IMR-90 (cell line): ENCODE results near the gene ABHD5. TPM values are rescaled to one million over a fixed set of nuclear protein-coding genes. Genes with fewer than 3 reads are reported as not detected.

ENCODE experiments used
- ATAC-seq: fragments of 200-7000 bp; cut with Tn5 transposase; 2 replicates; pipeline ENCODE4 v1.9.1; 2020; ENCODE audit warnings: low read depth, mild to moderate bottlenecking, moderate library complexity
- BruUV-seq: library from RNA; stranded (reverse); fragments of 400-500 nt; replicated peaks from 2 replicates; lab custom pipeline; 2021; lab: Mats Ljungman, UMichigan
- CTCF ChIA-PET: fragments of 300-600 bp; formaldehyde crosslinking; extraction: SDS; loops from one replicate; lab custom pipeline; 2021; ENCODE audit warnings: antibody characterized with exemption; lab: Yijun Ruan, JAX
- POLR2A ChIA-PET: fragments of 300-600 bp; sonication (Branson Sonifier 250); formaldehyde crosslinking; loops from one replicate; lab custom pipeline; 2022; ENCODE audit warnings: antibody characterized with exemption; ENCODE audit not compliant: unreplicated experiment; lab: Charles Lee
- DNase-seq: peaks from one replicate; pipeline ENCODE4 v3.0.0; 2013
- H2AFZ ChIP-seq: replicated peaks from 2 replicates; pipeline ENCODE3; 2013; ENCODE audit warnings: low read length, mild to moderate bottlenecking; ENCODE audit not compliant: poor library complexity
- H2AK5ac ChIP-seq: 2 replicates; pipeline ENCODE4 v1.6.1; 2013; ENCODE audit warnings: low read depth, low read length, inconsistent platforms
- H2AK9ac ChIP-seq: replicated peaks from 2 replicates; pipeline ENCODE3; 2013; ENCODE audit warnings: mild to moderate bottlenecking, low read depth, low read length, moderate library complexity; ENCODE audit not compliant: poor library complexity
- H2BK120ac ChIP-seq: 2 replicates; pipeline ENCODE4 v1.6.1; 2013; ENCODE audit warnings: low read depth, low read length, inconsistent platforms
- H2BK15ac ChIP-seq: 3 replicates; pipeline ENCODE4 v1.6.1; 2013; ENCODE audit warnings: low read depth, low read length, inconsistent platforms
- H2BK20ac ChIP-seq: 2 replicates; pipeline ENCODE4 v1.6.1; 2013; ENCODE audit warnings: low read depth, mild to moderate bottlenecking, inconsistent platforms, low read length, moderate library complexity
- H2BK5ac ChIP-seq: 2 replicates; pipeline ENCODE4 v1.6.1; 2013; ENCODE audit warnings: mild to moderate bottlenecking, low read depth, low read length, inconsistent platforms; ENCODE audit not compliant: poor library complexity, severe bottlenecking
- H3K14ac ChIP-seq: replicated peaks from 2 replicates; pipeline ENCODE4 v1.6.1; 2013; ENCODE audit warnings: low read depth, low read length, inconsistent platforms
- H3K18ac ChIP-seq: 2 replicates; pipeline ENCODE4 v1.6.1; 2013; ENCODE audit warnings: low read depth, low read length, control low read depth
- H3K23ac ChIP-seq: 2 replicates; pipeline ENCODE4 v1.6.1; 2013; ENCODE audit warnings: low read depth, low read length, inconsistent platforms
- H3K27ac ChIP-seq: 2 replicates; pipeline ENCODE4 v1.5.1; 2013; ENCODE audit warnings: mild to moderate bottlenecking, control low read depth, low read length; ENCODE audit not compliant: insufficient read depth
- H3K27me3 ChIP-seq: 2 replicates; pipeline ENCODE4 v1.6.1; 2013; ENCODE audit warnings: low read length; ENCODE audit not compliant: control insufficient read depth, insufficient read depth
- H3K36me3 ChIP-seq: 2 replicates; pipeline ENCODE4 v1.6.1; 2013; ENCODE audit warnings: low read length, mixed read lengths; ENCODE audit not compliant: control insufficient read depth, insufficient read depth
- H3K4ac ChIP-seq: 2 replicates; pipeline ENCODE4 v1.6.1; 2013; ENCODE audit warnings: low read depth, low read length, inconsistent platforms
- H3K4me1 ChIP-seq: 2 replicates; pipeline ENCODE4 v1.6.1; 2013; ENCODE audit warnings: low read length, mixed read lengths; ENCODE audit not compliant: control insufficient read depth, insufficient read depth
- H3K4me2 ChIP-seq: 2 replicates; pipeline ENCODE4 v1.6.1; 2013; ENCODE audit warnings: low read depth, mild to moderate bottlenecking, control low read depth, low read length, moderate library complexity
- H3K4me3 ChIP-seq: 2 replicates; pipeline ENCODE4 v1.5.1; 2013; ENCODE audit warnings: low read depth, mild to moderate bottlenecking, control low read depth, low read length, moderate library complexity; ENCODE audit not compliant: insufficient read depth
- H3K56ac ChIP-seq: 2 replicates; pipeline ENCODE4 v1.6.1; 2013; ENCODE audit warnings: low read length, inconsistent platforms; ENCODE audit not compliant: insufficient read depth; ENCODE audit errors: extremely low read depth
- H3K79me1 ChIP-seq, 2 experiments: 2 replicates each; pipeline ENCODE4 v1.6.1; 2013; ENCODE audit warnings: low read length in 2 of 2, inconsistent platforms in 1 of 2, low read depth in 1 of 2
- H3K9ac ChIP-seq: 2 replicates; pipeline ENCODE4 v1.6.1; 2013; ENCODE audit warnings: low read depth, low read length, control low read depth
- H3K9me1 ChIP-seq: 2 replicates; pipeline ENCODE4 v1.6.1; 2013; ENCODE audit warnings: low read length, inconsistent platforms; ENCODE audit not compliant: insufficient read depth
- H3K9me3 ChIP-seq: 2 replicates; pipeline ENCODE4 v1.6.1; 2013; ENCODE audit warnings: low read length; ENCODE audit not compliant: control insufficient read depth, insufficient read depth
- H4K20me1 ChIP-seq: 2 replicates; pipeline ENCODE4 v1.6.1; 2013; ENCODE audit warnings: low read length, inconsistent platforms; ENCODE audit not compliant: insufficient read depth
- H4K5ac ChIP-seq: 2 replicates; pipeline ENCODE4 v1.6.1; 2013; ENCODE audit warnings: mild to moderate bottlenecking, low read depth, low read length, control low read depth
- H4K8ac ChIP-seq, 2 experiments: 2 replicates each; pipeline ENCODE4 v1.6.1; 2013; ENCODE audit warnings: low read depth in 2 of 2, low read length in 2 of 2, control low read depth in 1 of 2, inconsistent platforms in 1 of 2
- H4K91ac ChIP-seq: 2 replicates; pipeline ENCODE4 v1.6.1; 2013; ENCODE audit warnings: low read depth, low read length, inconsistent platforms; ENCODE audit not compliant: insufficient read depth
- BHLHE40 ChIP-seq: fragments of 150-350 bp; IDR thresholded peaks from 2 replicates; pipeline ENCODE4 v1.6.1; 2016; ENCODE audit warnings: mild to moderate bottlenecking, low read depth, low read length
- CHD1 ChIP-seq: IDR thresholded peaks from 2 replicates; pipeline ENCODE4 v1.6.1; 2012; ENCODE audit warnings: low read depth, low read length, improper control_type of control experiment
- CTCF ChIP-seq: conservative IDR thresholded peaks from 2 replicates; pipeline ENCODE4 v1.5.1; 2012; ENCODE audit warnings: mild to moderate bottlenecking, low read depth, low read length, improper control_type of control experiment
- ELK1 ChIP-seq: fragments of 150-350 bp; IDR thresholded peaks from 2 replicates; pipeline ENCODE4 v1.6.1; 2016; ENCODE audit warnings: low read depth, mild to moderate bottlenecking, low read length, moderate library complexity, borderline replicate concordance
- MAFK ChIP-seq: IDR thresholded peaks from 2 replicates; pipeline ENCODE4 v1.6.1; 2012; ENCODE audit warnings: low read depth, low read length, improper control_type of control experiment
- MAZ ChIP-seq: IDR thresholded peaks from 2 replicates; pipeline ENCODE4 v1.6.1; 2012; ENCODE audit warnings: low read depth, mild to moderate bottlenecking, low read length, improper control_type of control experiment, moderate library complexity, borderline replicate concordance
- NFE2L2 ChIP-seq: fragments of 150-350 bp; IDR thresholded peaks from 2 replicates; pipeline ENCODE4 v1.6.1; 2016; ENCODE audit warnings: low read depth, mild to moderate bottlenecking, low read length
- POLR2A ChIP-seq: IDR thresholded peaks from 2 replicates; pipeline ENCODE4 v1.6.1; 2012; ENCODE audit warnings: mild to moderate bottlenecking, low read depth, low read length
- RAD21 ChIP-seq: IDR thresholded peaks from 2 replicates; pipeline ENCODE4 v1.6.1; 2012; ENCODE audit warnings: low read length, improper control_type of control experiment
- RCOR1 ChIP-seq: IDR thresholded peaks from 2 replicates; pipeline ENCODE4 v1.6.1; 2012; ENCODE audit warnings: mild to moderate bottlenecking, low read length, improper control_type of control experiment; ENCODE audit not compliant: insufficient replicate concordance
- USF2 ChIP-seq: fragments of 150-350 bp; IDR thresholded peaks from 2 replicates; pipeline ENCODE4 v1.6.1; 2017; ENCODE audit warnings: mild to moderate bottlenecking, antibody characterized with exemption, low read length, low read depth
- WGBS, 2 experiments: methylation state at CpG; one replicate each; pipeline versions ENCODE4 v1.1.5 to v1.1.7; 2013; ENCODE audit warnings: missing lambda C conversion rate in 2 of 2; ENCODE audit not compliant: insufficient read length in 1 of 2; ENCODE audit errors: extremely low coverage in 2 of 2; 5-methylcytosine and 5-hydroxymethylcytosine counted together
- dilution Hi-C: fragments of 300-500 bp; cut with HindIII; formaldehyde crosslinking; loops from one replicate; pipeline ENCODE4 v1.14.3; 2018; ENCODE audit warnings: low sequenced_read_pairs; ENCODE audit not compliant: unreplicated experiment
- in situ Hi-C: fragments of 300-500 bp; cut with MboI; formaldehyde crosslinking; loops from 3 replicates; pipeline ENCODE4 v1.14.3; 2019; ENCODE audit warnings: low sequenced_read_pairs, inconsistent platforms, mixed read lengths
- intact Hi-C: fragments of 100-400 bp; cut with micrococcal nuclease; formaldehyde crosslinking; loops from 2 replicates; pipeline ENCODE4 v1.10.0; 2022
- polyA plus RNA-seq, 3 experiments: library from polyadenylated mRNA; depleted of rRNA; stranded (reverse); fragments of >200 nt; gene quantifications; 2 replicates each; pipeline ENCODE4 v1.2.3, GENCODE V29; 2012; ENCODE audit warnings: low replicate concordance in 1 of 3
- total RNA-seq: library from RNA; depleted of rRNA; stranded (reverse); fragments of >200 nt; gene quantifications from 2 replicates; pipeline ENCODE4 v1.2.3, GENCODE V29; 2012

ABHD5 gene
- total and polyA plus RNA-seq, 2 of the 4 experiments (the other 2 are of a cell fraction) = 15.8 to 33.2 TPM

DNA sequence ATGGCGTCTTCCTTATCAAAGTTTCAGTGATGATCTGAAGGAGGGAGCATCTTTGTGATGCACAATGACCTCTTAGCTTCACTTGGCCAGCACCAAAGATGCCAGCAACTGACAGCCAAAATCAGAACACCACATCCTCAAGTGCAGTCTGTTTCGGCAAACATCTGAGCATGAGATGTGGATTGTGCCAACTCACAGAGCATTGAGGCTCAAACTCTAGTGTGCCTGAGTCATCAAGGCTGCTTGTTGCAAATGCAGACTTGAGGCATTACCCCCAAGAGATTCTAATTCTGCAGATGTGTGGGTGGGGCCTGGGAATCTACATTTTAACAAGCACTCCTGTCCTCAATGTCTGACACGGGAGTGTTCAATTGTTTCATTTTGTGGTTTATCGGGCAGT lies 35.8 kb downstream of the ABHD5 start:
- Histone ChIP-seq H3K27ac (no peak overlapping the region), H3K4ac (0 out of 2 replicates have a peak overlapping the region, but pooled peaks have one; percentile 42), H3K9me1 (peaks cover 5% of the 10 kb centered on the region; the same call in 1 of the 2 replicates), H3K36me3 (peaks cover 6% of the 10 kb centered on the region), H2BK20ac (no peak overlapping the region), H2BK120ac (0 out of 2 replicates have a peak overlapping the region, but pooled peaks have one; percentile 16), H3K4me2 (no peak overlapping the region), H3K9ac (no peak overlapping the region), H4K8ac (no peak overlapping the region), H2AK9ac (peak overlapping the region; percentile 11), H2AFZ (no peak overlapping the region), H4K20me1 (no peaks in the 10 kb centered on the region), H3K56ac (no peak overlapping the region), H3K79me1 (no peaks in the 10 kb centered on the region), H2AK5ac (peak overlapping the region; percentile 1; the same call in 1 of the 2 replicates), H4K91ac (no peak overlapping the region), H3K23ac (no peak overlapping the region; the same call in 1 of the 2 replicates), H3K9me3 (no peaks in the 10 kb centered on the region), H3K14ac (peak overlapping the region; percentile 68; the same call in 1 of the 2 replicates), H2BK5ac (no peak overlapping the region), H3K4me1 (no peaks in the 10 kb centered on the region; the same call in 1 of the 2 replicates), H3K27me3 (no peaks in the 10 kb centered on the region), H3K4me3 (no peak overlapping the region), H3K18ac (no peak overlapping the region), H4K5ac (no peak overlapping the region), H2BK15ac (no peak overlapping the region)
- in situ Hi-C loops = no loop called here
- intact Hi-C loops = no loop called here
- POLR2A ChIA-PET = no interaction called here
- no peak for TF ChIP-seq BHLHE40
- TF ChIP-seq NFE2L2 = no peak
- no peak for TF ChIP-seq RAD21
- TF ChIP-seq MAFK = no peak
- no peak for TF ChIP-seq CTCF
- no peak for TF ChIP-seq USF2
- TF ChIP-seq ELK1 = no peak
- no peak for TF ChIP-seq MAZ
- no peak for TF ChIP-seq POLR2A
- TF ChIP-seq RCOR1 = no peak
- TF ChIP-seq CHD1 = no peak
- BruUV-seq = no TSS peak
- CTCF ChIA-PET = no interaction called here
- WGBS, 2 experiments = 100% methylated on average over 1 of the region's 4 CpGs; no CpG with 5 or more reads in 1 of the 2 experiments
- peak; percentile 59 for ATAC-seq
- DNase-seq = peak; percentile 68
- dilution Hi-C loops = no loop called here
